Stomach (tissue), 9 donors: Measurements from ENCODE around the gene ITPR2. TPM values are rescaled to one million over a fixed set of nuclear protein-coding genes. Genes with fewer than 3 reads are reported as not detected.

Source experiments
- DNase-seq, 2 donors: peaks; one replicate each; pipeline versions ENCODE4 v3.0.0 to v3.0.0-alpha.2; 2013 to 2019
- H3K27ac ChIP-seq, 5 donors: fragments of 200-600 bp in 4 of 5; sonication (generic) in 4 of 5; one replicate each; pipeline ENCODE4 v1.5.1; 2013 to 2019; ENCODE audit warnings: mild to moderate bottlenecking in 1 of 5, moderate library complexity in 1 of 5
- H3K27me3 ChIP-seq, 3 donors: fragments of 200-600 bp; sonication (generic); one replicate each; pipeline ENCODE4 v1.5.1; 2017 to 2019; ENCODE audit warnings: mixed run types in 1 of 3
- H3K36me3 ChIP-seq, 4 donors: fragments of 200-600 bp; sonication (generic); 1 replicate in 3 of 4; 2 replicates in 1 of 4; pipeline ENCODE4 v1.5.1; 2016 to 2019
- H3K4me1 ChIP-seq, 4 donors: fragments of 200-600 bp; sonication (generic); one replicate each; pipeline ENCODE4 v1.5.1; 2016 to 2019
- H3K4me3 ChIP-seq, 4 donors: fragments of 200-600 bp; sonication (generic) in 3 of 4; one replicate each; pipeline ENCODE4 v1.5.1; 2016 to 2019; ENCODE audit warnings: mild to moderate bottlenecking in 1 of 4
- H3K9me3 ChIP-seq, 4 donors: fragments of 200-600 bp; sonication (generic); one replicate each; pipeline ENCODE4 v1.5.1; 2016 to 2019
- EP300 ChIP-seq: sonication (generic); formaldehyde crosslinking; IDR thresholded peaks from one replicate; pipeline ENCODE4 v1.6.1; 2017; ENCODE audit warnings: antibody characterized with exemption
- POLR2A ChIP-seq, 4 donors: fragments of 450-650 bp; IDR thresholded peaks; one replicate each; pipeline ENCODE4 v1.6.1; 2016; ENCODE audit warnings: antibody characterized with exemption in 4 of 4, control low read depth in 2 of 4, mild to moderate bottlenecking in 1 of 4, moderate library complexity in 1 of 4
- POLR2AphosphoS5 ChIP-seq, 3 donors: sonication (generic); formaldehyde crosslinking; IDR thresholded peaks; one replicate each; pipeline ENCODE4 v1.6.1; 2016; ENCODE audit warnings: antibody characterized with exemption in 3 of 3
- WGBS, 5 donors: extraction: QIAGEN DNeasy Blood & Tissue Kit in 3 of 5; methylation state at CpG; one replicate each; pipeline versions ENCODE4 v1.1.5 to v1.1.7; 2013 to 2018; 5-methylcytosine and 5-hydroxymethylcytosine counted together
- intact Hi-C: fragments of 100-400 bp; cut with DNase I; formaldehyde crosslinking; loops from one replicate; pipeline ENCODE4 v1.15.1; 2023; ENCODE audit warnings: low total_unique reads
- polyA plus RNA-seq, 3 donors: library from polyadenylated mRNA; stranded (reverse); fragments of 200-250 nt; gene quantifications; one replicate each; pipeline ENCODE4 v1.2.3, GENCODE V29; 2013
- total RNA-seq, 5 donors: library from RNA; depleted of rRNA; stranded (reverse); fragments of >200 nt; gene quantifications; one replicate each; pipeline versions ENCODE4 v1.1.0 to v1.2.3, GENCODE V29; 2014 to 2016
- TF ChIP-seq, protein P1 (sequence below), 7 experiments: fragments of 450-650 bp in 4 of 7; fragments of 200-600 bp in 3 of 7; sonication (generic) in 3 of 7; IDR thresholded peaks; one replicate each; pipeline ENCODE4 v1.5.1; 2016 to 2019; ENCODE audit warnings: antibody characterized with exemption in 7 of 7, control low read depth in 2 of 7, mild to moderate bottlenecking in 1 of 7
- donor health status: healthy with polysubstance abuse.
- donor health status: Bipolar disorder and iron deficiency.
- donor health status: healthy.

The ITPR2 gene
- total and polyA plus RNA-seq, 8 donors: 1.4 to 172 (median 23.4) TPM

- DNase-seq: no peak
- WGBS, 5 donors: 74 to 89% (median 83%) methylated on average over 2 of the region's 2 CpGs
Observed at GRCh38 chr12:26567126-26567525, 265.9 kb downstream of the ITPR2 start.

DNA sequence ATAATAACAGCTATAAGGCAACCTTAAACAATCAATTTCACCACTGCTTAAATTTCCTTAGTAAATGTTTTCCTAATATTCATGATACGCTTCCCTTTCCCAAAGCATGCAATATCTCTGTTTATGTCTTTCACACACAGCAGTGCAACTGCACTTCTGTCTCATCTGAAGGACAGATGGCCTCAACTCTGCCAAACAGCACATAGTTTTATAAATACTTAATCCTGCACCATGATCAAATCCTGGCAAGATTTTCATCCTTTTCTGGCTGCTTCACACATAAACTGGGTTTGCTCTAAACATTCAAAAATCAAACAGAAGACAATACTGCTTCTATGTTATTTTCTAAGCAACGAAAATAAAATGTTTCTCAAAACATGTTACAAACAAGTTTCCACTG, 266.3 kb downstream of the ITPR2 start:
- Histone ChIP-seq H3K27me3 (no peaks in the 10 kb centered on the region), H3K4me3 (no peak overlapping the region), H3K4me1 (peaks cover 0 to 8% (median 0%) of the 10 kb centered on the region in 4 donors), H3K36me3 (peaks cover 0 to 8% (median 3%) of the 10 kb centered on the region in 4 donors), H3K9me3 (no peaks in the 10 kb centered on the region), H3K27ac (no peak overlapping the region)
- intact Hi-C loops: no loop called here
- DNase-seq: peak in 1 of 2 donors; percentile 32
- 61 to 84% (median 71%) methylated on average over 2 of the region's 2 CpGs for WGBS, 5 donors
- TF ChIP-seq EP300 (no peak), POLR2A (IDR thresholded peaks at IDR 0.05) (no peak), POLR2AphosphoS5 (IDR thresholded peaks at IDR 0.05) (no peak)
- TF ChIP-seq, protein P1, sequence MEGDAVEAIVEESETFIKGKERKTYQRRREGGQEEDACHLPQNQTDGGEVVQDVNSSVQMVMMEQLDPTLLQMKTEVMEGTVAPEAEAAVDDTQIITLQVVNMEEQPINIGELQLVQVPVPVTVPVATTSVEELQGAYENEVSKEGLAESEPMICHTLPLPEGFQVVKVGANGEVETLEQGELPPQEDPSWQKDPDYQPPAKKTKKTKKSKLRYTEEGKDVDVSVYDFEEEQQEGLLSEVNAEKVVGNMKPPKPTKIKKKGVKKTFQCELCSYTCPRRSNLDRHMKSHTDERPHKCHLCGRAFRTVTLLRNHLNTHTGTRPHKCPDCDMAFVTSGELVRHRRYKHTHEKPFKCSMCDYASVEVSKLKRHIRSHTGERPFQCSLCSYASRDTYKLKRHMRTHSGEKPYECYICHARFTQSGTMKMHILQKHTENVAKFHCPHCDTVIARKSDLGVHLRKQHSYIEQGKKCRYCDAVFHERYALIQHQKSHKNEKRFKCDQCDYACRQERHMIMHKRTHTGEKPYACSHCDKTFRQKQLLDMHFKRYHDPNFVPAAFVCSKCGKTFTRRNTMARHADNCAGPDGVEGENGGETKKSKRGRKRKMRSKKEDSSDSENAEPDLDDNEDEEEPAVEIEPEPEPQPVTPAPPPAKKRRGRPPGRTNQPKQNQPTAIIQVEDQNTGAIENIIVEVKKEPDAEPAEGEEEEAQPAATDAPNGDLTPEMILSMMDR (IDR thresholded peaks at IDR 0.05): no peak

More at GRCh38 chr12:26567126-26567525, 265.9 kb downstream of the ITPR2 start:
- Histone ChIP-seq H3K27me3 (no peaks in the 10 kb centered on the region), H3K4me3 (no peak overlapping the region), H3K27ac (no peak overlapping the region), H3K4me1 (peaks cover 0 to 8% (median 0%) of the 10 kb centered on the region in 4 donors), H3K36me3 (peaks cover 0 to 8% (median 3%) of the 10 kb centered on the region in 4 donors), H3K9me3 (no peaks in the 10 kb centered on the region)
- TF ChIP-seq EP300: no peak
- TF ChIP-seq POLR2AphosphoS5 (IDR thresholded peaks at IDR 0.05): no peak
- no peak for TF ChIP-seq POLR2A (IDR thresholded peaks at IDR 0.05)
- TF ChIP-seq, protein P1 (IDR thresholded peaks at IDR 0.05): no peak
- intact Hi-C loops: no loop called here

DNA sequence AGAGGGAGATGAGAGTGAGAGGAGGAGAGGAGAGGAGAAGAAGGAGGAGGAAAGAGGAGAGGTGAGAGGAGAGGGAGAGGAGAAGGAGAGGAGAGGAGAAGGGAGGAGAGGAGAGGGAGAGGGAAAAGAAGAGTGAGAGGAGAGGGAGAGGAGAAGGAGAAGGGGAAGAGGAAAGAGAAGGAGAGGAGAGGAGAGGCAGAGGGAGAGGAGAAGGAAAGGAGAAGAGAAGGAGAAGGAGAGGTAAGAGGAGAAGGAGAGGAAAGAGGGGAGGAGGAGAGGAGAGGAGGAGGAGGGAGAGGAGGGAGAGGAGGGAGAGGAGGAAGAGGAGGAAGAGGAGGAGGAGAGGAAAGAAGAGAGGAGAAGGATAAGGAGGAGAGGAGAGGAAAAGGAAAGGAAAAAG, 266.8 kb downstream of the ITPR2 start:
- intact Hi-C loops: no loop called here
- Histone ChIP-seq H3K36me3 (peaks cover 0 to 9% (median 3%) of the 10 kb centered on the region in 4 donors), H3K27me3 (no peaks in the 10 kb centered on the region), H3K9me3 (no peaks in the 10 kb centered on the region), H3K4me3 (no peak overlapping the region), H3K4me1 (peaks cover 0 to 8% (median 0%) of the 10 kb centered on the region in 4 donors), H3K27ac (no peak overlapping the region)
- DNase-seq: no peak
- TF ChIP-seq POLR2A (IDR thresholded peaks at IDR 0.05): no peak
- TF ChIP-seq EP300: no peak
- TF ChIP-seq, protein P1 (IDR thresholded peaks at IDR 0.05): no peak
- TF ChIP-seq POLR2AphosphoS5 (IDR thresholded peaks at IDR 0.05): no peak

GRCh38 chr12:26564391-26564790, 268.6 kb downstream of the ITPR2 start:
- no peak for TF ChIP-seq POLR2AphosphoS5 (IDR thresholded peaks at IDR 0.05)
- peaks cover 0 to 14% (median 3%) of the 10 kb centered on the region in 4 donors for H3K36me3 ChIP-seq
- H3K27ac ChIP-seq: no peak overlapping the region
- DNase-seq: no peak
- peaks cover 0 to 8% (median 0%) of the 10 kb centered on the region in 4 donors for H3K4me1 ChIP-seq
- H3K27me3 ChIP-seq: no peaks in the 10 kb centered on the region
- WGBS, 5 donors: 69 to 88% (median 71%) methylated on average over 5 of the region's 5 CpGs
- intact Hi-C loops: no loop called here
- no peak overlapping the region for H3K4me3 ChIP-seq
- H3K9me3 ChIP-seq: no peaks in the 10 kb centered on the region

- intact Hi-C loops: no loop called here
- Histone ChIP-seq H3K4me1 (peaks cover 0 to 8% (median 0%) of the 10 kb centered on the region in 4 donors), H3K27ac (no peak overlapping the region), H3K9me3 (no peaks in the 10 kb centered on the region), H3K4me3 (no peak overlapping the region), H3K36me3 (peaks cover 0 to 14% (median 3%) of the 10 kb centered on the region in 4 donors), H3K27me3 (no peaks in the 10 kb centered on the region)
- whole genome bisulfite sequencing, 5 donors: 92 to 94% (median 93%) methylated on average over 4 of the region's 4 CpGs
- TF ChIP-seq POLR2AphosphoS5 (IDR thresholded peaks at IDR 0.05) (no peak), POLR2A (IDR thresholded peaks at IDR 0.05) (no peak), EP300 (no peak)
- TF ChIP-seq, protein P1 (IDR thresholded peaks at IDR 0.05): no peak
- DNase-seq: no peak
Observed at GRCh38 chr12:26563552-26563951, 269.4 kb downstream of the ITPR2 start.
